SJSA1 (cell line): Measurements from ENCODE around the gene PLD1. TPM values are rescaled to one million over a fixed set of nuclear protein-coding genes. Genes with fewer than 3 reads are reported as not detected.
"Not testable (repeated sequence)": the region's sequence is repeated elsewhere in the genome, so short reads cannot be mapped to it uniquely, and the experiment has no call there.

ENCODE experiments used
- DNase-seq, 2 experiments: peaks; one replicate each; pipeline ENCODE4 v3.0.0-alpha.2; 2015 to 2020; ENCODE audit warnings: low spot score in 2 of 2, low read depth in 1 of 2
- H3K27ac ChIP-seq: fragments of 250-450 bp; sonication (Bioruptor Pico); 2 replicates; pipeline ENCODE4 v1.5.1; 2020; ENCODE audit warnings: mild to moderate bottlenecking, moderate library complexity
- H3K27me3 ChIP-seq: fragments of 250-450 bp; sonication (Bioruptor Pico); replicated peaks from 2 replicates; pipeline ENCODE4 v1.5.1; 2020; ENCODE audit warnings: mild to moderate bottlenecking, moderate library complexity
- H3K36me3 ChIP-seq: fragments of 250-450 bp; sonication (Bioruptor Pico); 2 replicates; pipeline ENCODE4 v1.5.1; 2020; ENCODE audit warnings: mild to moderate bottlenecking
- H3K4me1 ChIP-seq: fragments of 250-450 bp; sonication (Bioruptor Pico); replicated peaks from 2 replicates; pipeline ENCODE4 v1.6.1; 2021; ENCODE audit warnings: mild to moderate bottlenecking
- H3K4me3 ChIP-seq: fragments of 250-450 bp; sonication (Bioruptor Pico); 2 replicates; pipeline ENCODE4 v1.5.1; 2020; ENCODE audit warnings: mild to moderate bottlenecking
- H3K9me3 ChIP-seq: fragments of 250-450 bp; sonication (Bioruptor Pico); replicated peaks from 2 replicates; pipeline ENCODE4 v1.5.1; 2020; ENCODE audit warnings: mild to moderate bottlenecking
- total RNA-seq: library from RNA; depleted of rRNA; stranded (reverse); fragments of >200 nt; shearing (Covaris generic); gene quantifications from 2 replicates; pipeline ENCODE4 v1.2.3, GENCODE V29; 2014

PLD1 gene
- total RNA-seq, 1 experiment from 2014 or later = 3.3 TPM

DNA sequence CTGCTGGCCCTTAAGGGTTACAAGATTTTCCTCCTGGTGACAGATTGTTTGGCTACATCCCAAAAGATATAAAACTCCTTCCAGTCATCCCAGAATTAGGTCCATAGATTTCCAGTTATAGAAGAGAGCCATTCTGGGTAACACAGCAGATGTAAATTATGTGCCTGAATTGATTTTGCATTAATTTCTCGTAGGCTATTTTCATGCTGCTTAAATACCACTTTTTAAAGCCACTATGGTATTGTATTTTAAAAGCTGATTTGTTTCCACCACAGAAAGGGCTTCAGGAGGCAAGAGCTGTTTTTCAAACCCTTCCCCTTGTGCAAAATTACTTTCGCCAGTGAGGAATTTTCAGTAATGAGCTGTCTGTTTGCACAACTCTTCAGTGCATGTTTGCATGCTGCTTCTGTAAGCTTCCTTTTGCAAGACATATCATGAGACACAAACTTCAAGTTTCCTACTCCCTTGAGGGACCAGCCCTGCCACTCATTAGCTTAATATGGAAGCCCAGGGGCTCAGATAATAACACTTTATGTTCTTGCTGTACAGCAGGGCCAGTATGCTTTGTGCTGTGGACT lies 244.7 kb downstream of the PLD1 start:
- Histone ChIP-seq H3K27ac (no peak overlapping the region), H3K4me3 (no peak overlapping the region), H3K4me1 (no peaks in the 10 kb centered on the region), H3K9me3 (no peaks in the 10 kb centered on the region), H3K36me3 (no peaks in the 10 kb centered on the region), H3K27me3 (no peaks in the 10 kb centered on the region)
- DNase-seq = no peak

- H3K27me3 ChIP-seq = no peaks in the 10 kb centered on the region
Measured at GRCh38 chr3:171564748-171565480, 245.4 kb downstream of the PLD1 start.

DNA sequence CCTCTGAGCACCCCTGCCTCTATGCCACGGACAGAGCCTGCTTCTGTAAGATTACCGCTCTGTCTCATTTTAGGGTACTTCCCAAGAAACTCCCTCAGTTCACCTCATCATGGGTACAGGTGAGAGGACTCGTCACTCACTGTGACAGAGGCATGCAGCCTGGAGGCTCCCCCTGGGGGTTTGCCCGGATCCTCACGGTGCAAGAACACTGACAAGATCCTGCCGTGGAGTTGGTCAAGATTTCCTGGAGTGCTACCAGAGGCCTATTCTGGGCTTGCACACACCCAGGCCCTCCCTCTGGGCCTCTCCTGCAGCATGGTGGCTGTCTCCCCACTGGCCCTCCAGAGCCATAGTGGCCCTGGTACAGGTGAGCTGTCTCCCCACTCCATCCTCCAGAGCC lies 247.0 kb downstream of the PLD1 start:
- Histone ChIP-seq H3K4me1 (no peaks in the 10 kb centered on the region), H3K4me3 (no peak overlapping the region), H3K9me3 (no peaks in the 10 kb centered on the region), H3K27me3 (no peaks in the 10 kb centered on the region), H3K27ac (no peak overlapping the region), H3K36me3 (no peaks in the 10 kb centered on the region)
- no peak for DNase-seq

More at GRCh38 chr3:171564748-171565480, 245.4 kb downstream of the PLD1 start:
- Histone ChIP-seq H3K4me1 (no peaks in the 10 kb centered on the region), H3K36me3 (no peaks in the 10 kb centered on the region), H3K4me3 (no peak overlapping the region), H3K9me3 (no peaks in the 10 kb centered on the region), H3K27ac (no peak overlapping the region)
- no peak for DNase-seq

DNA sequence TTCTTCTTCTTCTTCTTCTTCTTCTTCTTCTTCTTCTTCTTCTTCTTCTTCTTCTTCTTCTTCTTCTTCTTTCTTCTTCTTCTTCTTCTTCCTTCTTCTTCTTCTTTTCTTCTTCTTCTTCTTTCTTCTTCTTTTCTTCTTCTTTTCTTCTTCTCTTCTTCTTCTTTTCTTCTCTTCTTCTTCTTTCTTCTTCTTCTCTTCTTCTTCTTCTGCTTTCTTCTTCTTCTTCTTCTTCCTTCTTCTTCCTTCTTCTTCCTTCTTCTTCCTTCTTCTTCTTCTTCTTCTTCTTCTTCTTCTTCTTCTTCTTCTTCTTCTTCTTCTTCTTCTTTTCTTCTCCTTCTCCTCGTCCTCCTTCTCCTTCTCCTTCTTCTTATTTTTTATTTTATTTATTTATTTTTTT lies 247.8 kb downstream of the PLD1 start:
- DNase-seq, H3K9me3 ChIP-seq, H3K27me3 ChIP-seq, H3K36me3 ChIP-seq, H3K4me1 ChIP-seq, H3K4me3 ChIP-seq, H3K27ac ChIP-seq: not testable (repeated sequence)

GRCh38 chr3:171561596-171562323 lies 248.5 kb downstream of the PLD1 start:
- no peak for DNase-seq
- Histone ChIP-seq H3K4me3 (no peak overlapping the region), H3K9me3 (no peaks in the 10 kb centered on the region), H3K36me3 (no peaks in the 10 kb centered on the region), H3K27ac (no peak overlapping the region), H3K4me1 (no peaks in the 10 kb centered on the region), H3K27me3 (no peaks in the 10 kb centered on the region)

GRCh38 chr3:171559586-171559985 lies 250.7 kb downstream of the PLD1 start:
- Histone ChIP-seq H3K27me3 (no peaks in the 10 kb centered on the region), H3K4me3 (no peak overlapping the region), H3K4me1 (no peaks in the 10 kb centered on the region), H3K9me3 (no peaks in the 10 kb centered on the region), H3K36me3 (no peaks in the 10 kb centered on the region), H3K27ac (no peak overlapping the region)
- no peak for DNase-seq

DNA sequence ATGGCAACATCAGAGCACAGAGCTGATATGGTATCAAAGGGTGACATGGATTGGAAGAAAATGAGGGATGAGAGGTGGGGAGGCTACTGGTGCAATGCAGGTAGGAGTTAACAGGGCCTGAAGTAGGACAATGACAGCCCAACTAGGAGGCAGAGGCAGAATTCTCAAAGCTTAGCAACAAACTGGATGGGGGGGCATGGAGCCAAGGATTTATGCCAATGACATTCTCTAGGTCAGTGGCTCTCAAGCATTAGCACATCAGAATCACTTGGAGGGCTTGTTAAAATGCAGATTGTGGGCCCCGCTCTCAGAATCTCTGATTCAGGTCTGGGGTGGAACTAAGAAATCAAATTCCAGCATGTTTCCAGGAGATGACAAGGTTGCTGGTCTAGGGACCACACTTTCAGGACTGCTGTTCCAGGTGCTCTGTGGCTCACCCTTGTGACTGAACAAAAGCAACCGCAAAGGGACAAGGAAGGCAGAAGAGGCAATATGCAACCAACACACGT lies 252.0 kb downstream of the PLD1 start:
- Histone ChIP-seq H3K4me1 (no peaks in the 10 kb centered on the region), H3K36me3 (no peaks in the 10 kb centered on the region), H3K27me3 (no peaks in the 10 kb centered on the region), H3K27ac (no peak overlapping the region), H3K9me3 (no peaks in the 10 kb centered on the region), H3K4me3 (no peak overlapping the region)
- DNase-seq = no peak

GRCh38 chr3:171557173-171557572 lies 253.1 kb downstream of the PLD1 start:
- Histone ChIP-seq H3K9me3 (no peaks in the 10 kb centered on the region), H3K4me1 (no peaks in the 10 kb centered on the region), H3K4me3 (no peak overlapping the region), H3K27ac (no peak overlapping the region), H3K36me3 (no peaks in the 10 kb centered on the region), H3K27me3 (no peaks in the 10 kb centered on the region)
- no peak for DNase-seq

- Histone ChIP-seq H3K27ac (no peak overlapping the region), H3K9me3 (no peaks in the 10 kb centered on the region), H3K4me1 (no peaks in the 10 kb centered on the region), H3K4me3 (no peak overlapping the region), H3K36me3 (no peaks in the 10 kb centered on the region), H3K27me3 (no peaks in the 10 kb centered on the region)
- DNase-seq = no peak
Measured at GRCh38 chr3:171556574-171557145, 253.6 kb downstream of the PLD1 start.

GRCh38 chr3:171556148-171556547 lies 254.1 kb downstream of the PLD1 start:
- no peak for DNase-seq
- Histone ChIP-seq H3K36me3 (no peaks in the 10 kb centered on the region), H3K9me3 (no peaks in the 10 kb centered on the region), H3K27ac (no peak overlapping the region), H3K4me1 (no peaks in the 10 kb centered on the region), H3K4me3 (no peak overlapping the region), H3K27me3 (no peaks in the 10 kb centered on the region)

GRCh38 chr3:171553086-171553485 lies 257.2 kb downstream of the PLD1 start:
- H3K4me3 ChIP-seq = no peak overlapping the region
- H3K27ac ChIP-seq = no peak overlapping the region
- H3K36me3 ChIP-seq = no peaks in the 10 kb centered on the region
- H3K4me1 ChIP-seq = no peaks in the 10 kb centered on the region
- no peaks in the 10 kb centered on the region for H3K9me3 ChIP-seq
- no peak for DNase-seq
- no peaks in the 10 kb centered on the region for H3K27me3 ChIP-seq

DNA sequence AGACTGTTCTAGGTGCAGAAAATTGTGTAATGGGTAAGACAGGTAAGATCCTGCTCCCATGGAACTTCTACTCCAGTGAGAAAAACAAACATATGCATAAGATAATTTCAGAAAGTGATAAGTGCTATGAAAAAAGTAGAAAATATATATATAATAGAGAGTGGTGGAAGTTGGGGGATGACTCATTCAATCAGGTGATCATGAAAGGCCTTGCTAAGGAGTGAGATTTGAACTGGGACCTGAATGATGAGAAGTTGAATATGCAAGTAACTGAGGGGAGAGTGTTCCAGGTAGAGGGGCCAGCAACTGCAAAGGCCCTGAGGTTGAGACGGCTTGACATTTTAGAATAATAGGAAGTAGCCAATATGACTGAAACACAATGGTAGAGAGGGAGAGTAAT lies 257.8 kb downstream of the PLD1 start:
- H3K4me1 ChIP-seq = no peaks in the 10 kb centered on the region
- no peaks in the 10 kb centered on the region for H3K27me3 ChIP-seq
- no peak for DNase-seq
- H3K27ac ChIP-seq = no peak overlapping the region
- H3K9me3 ChIP-seq = no peaks in the 10 kb centered on the region
- no peak overlapping the region for H3K4me3 ChIP-seq
- H3K36me3 ChIP-seq = no peaks in the 10 kb centered on the region

DNA sequence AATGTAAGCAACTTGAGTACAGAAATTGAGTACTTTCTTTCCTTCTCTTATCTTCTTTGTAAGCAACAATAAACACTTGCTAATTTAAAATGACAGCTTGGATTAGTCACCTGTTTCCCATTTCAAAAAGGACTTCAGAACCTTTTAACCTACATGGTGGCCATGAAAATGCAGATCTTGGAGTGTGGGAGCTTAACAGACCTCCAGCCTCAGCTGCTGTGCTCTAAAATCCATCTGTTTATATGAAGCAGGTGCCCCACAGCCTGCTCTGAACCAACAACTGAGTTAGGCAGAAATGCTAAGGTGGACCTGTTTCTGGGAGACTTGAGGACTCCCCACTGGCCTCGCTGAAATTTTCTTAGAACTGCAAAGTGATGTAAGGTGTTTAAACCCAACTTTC lies 259.0 kb downstream of the PLD1 start:
- no peaks in the 10 kb centered on the region for H3K9me3 ChIP-seq
- no peak overlapping the region for H3K27ac ChIP-seq
- no peak for DNase-seq
- no peaks in the 10 kb centered on the region for H3K36me3 ChIP-seq
- H3K4me1 ChIP-seq = no peaks in the 10 kb centered on the region
- no peak overlapping the region for H3K4me3 ChIP-seq
- H3K27me3 ChIP-seq = no peaks in the 10 kb centered on the region
